ENCODE results near the gene PKHD1. TPM values are rescaled to one million over a fixed set of nuclear protein-coding genes. Genes with fewer than 3 reads are reported as not detected.
"Not testable (repeated sequence)": the region's sequence is repeated elsewhere in the genome, so short reads cannot be mapped to it uniquely, and the experiment has no call there.

PKHD1 gene
- total RNA-seq, 4 donors from 2014 or later = 0.53 to 0.83 (median 0.60) TPM

DNA sequence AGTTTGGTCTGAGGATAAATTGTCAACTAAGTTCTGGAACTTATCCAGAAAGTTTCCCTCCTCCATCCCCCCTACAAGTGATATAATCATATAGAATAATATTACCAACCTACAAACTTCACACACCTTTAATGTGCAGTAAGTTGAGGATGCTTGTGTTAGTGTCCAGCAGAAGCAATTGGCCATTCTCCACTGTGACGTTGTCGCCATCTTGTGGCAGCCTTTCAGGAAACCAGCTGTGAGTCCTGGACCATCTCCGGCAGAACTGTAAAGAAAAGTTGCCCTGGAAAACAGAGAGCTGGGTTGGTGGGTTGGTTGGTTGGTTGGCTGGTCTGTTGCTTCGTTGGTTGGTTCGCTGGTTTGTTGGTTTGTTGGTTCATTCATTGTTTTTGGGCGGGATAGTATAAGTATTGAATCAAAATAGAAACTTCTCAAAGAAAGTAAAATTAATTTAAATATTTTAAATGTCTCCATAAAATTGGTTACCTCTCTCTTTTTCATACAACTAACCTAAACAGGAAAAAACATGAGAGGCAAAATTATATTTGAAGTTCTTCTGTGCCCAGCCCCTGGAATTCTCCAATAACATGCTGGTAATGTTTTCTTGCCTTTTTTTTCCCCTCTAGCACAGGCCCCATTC, 127.5 kb downstream of the PKHD1 start:
- Histone ChIP-seq H3K9me3 (no peaks in the 10 kb centered on the region), H3K4me3 (no peak overlapping the region), H3K36me3 (no peaks in the 10 kb centered on the region), H3K27ac (no peak overlapping the region), H3K27me3 (no peaks in the 10 kb centered on the region), H3K4me1 (no peaks in the 10 kb centered on the region)
- peak; percentile 28 to 84 (median 78) for DNase-seq
- no peak for TF ChIP-seq POLR2A (IDR thresholded peaks at IDR 0.05)
- TF ChIP-seq, protein P1, sequence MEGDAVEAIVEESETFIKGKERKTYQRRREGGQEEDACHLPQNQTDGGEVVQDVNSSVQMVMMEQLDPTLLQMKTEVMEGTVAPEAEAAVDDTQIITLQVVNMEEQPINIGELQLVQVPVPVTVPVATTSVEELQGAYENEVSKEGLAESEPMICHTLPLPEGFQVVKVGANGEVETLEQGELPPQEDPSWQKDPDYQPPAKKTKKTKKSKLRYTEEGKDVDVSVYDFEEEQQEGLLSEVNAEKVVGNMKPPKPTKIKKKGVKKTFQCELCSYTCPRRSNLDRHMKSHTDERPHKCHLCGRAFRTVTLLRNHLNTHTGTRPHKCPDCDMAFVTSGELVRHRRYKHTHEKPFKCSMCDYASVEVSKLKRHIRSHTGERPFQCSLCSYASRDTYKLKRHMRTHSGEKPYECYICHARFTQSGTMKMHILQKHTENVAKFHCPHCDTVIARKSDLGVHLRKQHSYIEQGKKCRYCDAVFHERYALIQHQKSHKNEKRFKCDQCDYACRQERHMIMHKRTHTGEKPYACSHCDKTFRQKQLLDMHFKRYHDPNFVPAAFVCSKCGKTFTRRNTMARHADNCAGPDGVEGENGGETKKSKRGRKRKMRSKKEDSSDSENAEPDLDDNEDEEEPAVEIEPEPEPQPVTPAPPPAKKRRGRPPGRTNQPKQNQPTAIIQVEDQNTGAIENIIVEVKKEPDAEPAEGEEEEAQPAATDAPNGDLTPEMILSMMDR (IDR thresholded peaks at IDR 0.05) = peak in 4 of 6 experiments; percentile 54 to 80 (median 78)

DNA sequence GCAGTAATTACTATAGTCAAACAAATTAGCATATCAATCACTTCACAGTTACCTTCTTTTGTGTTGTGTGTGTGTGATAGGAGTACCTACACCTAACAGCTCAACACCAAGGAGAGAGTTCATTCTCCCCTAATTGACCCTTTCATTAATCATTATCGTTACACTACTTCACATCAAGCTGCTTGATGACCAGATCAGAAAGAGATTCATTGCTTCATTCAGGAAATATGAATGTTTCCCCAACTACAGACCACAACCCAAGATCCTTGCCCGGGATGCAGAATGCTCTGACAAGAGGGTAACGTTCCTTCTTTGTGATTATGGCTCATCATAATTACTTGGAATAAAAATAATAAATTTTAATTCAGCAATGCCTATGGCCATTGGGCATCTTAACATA, 132.7 kb downstream of the PKHD1 start:
- Histone ChIP-seq H3K27me3 (no peaks in the 10 kb centered on the region), H3K4me3 (no peak overlapping the region)
- TF ChIP-seq, protein P1 (IDR thresholded peaks at IDR 0.05) = no peak
- no peak for TF ChIP-seq POLR2A (IDR thresholded peaks at IDR 0.05)

DNA sequence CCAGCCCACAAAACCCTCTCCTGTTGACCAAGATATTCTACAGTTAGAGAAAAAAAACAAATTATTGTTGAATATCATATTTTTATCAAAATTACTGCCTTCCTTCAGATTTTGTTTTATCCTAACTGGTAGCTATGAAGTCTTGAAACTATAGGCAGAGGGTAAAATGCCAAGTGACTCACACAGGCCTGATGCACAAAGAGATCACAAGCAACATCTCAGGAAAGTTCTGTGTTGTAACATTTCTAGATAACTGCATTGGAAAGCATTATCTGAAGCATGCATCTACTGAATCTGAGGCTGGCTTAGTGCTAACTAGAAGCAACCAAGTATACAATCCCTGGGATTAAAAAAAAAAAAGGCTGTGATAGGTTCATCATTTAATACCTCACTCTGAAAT, 134.2 kb downstream of the PKHD1 start:
- Histone ChIP-seq H3K27ac (no peak overlapping the region), H3K36me3 (no peaks in the 10 kb centered on the region), H3K27me3 (no peaks in the 10 kb centered on the region), H3K4me1 (no peaks in the 10 kb centered on the region), H3K4me3 (no peak overlapping the region), H3K9me3 (no peaks in the 10 kb centered on the region)
- TF ChIP-seq, protein P1 (IDR thresholded peaks at IDR 0.05) = no peak
- no peak for DNase-seq

More for the DNA sequence above, 132.7 kb downstream of the PKHD1 start:
- Histone ChIP-seq H3K27ac (no peak overlapping the region), H3K36me3 (no peaks in the 10 kb centered on the region), H3K4me1 (no peaks in the 10 kb centered on the region), H3K9me3 (no peaks in the 10 kb centered on the region)
- DNase-seq = no peak

DNA sequence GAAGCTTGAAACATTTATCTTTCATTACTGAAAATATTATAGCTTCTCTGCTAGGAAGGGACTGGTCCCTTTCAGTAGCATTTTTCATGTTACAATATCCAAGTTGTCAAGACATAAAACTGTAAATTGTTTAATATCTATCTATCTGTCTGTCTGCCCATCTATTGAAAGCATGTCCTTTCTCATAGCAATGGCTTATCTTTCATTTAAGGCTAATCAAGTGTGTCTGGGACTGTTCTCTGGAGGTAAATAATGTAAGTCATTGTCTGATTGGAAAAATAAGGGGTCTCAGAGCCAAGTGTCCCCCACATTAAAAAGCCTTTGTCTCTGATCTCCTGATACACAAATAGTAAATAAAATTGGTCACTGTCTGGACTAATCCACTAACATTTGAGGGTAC, 135.5 kb downstream of the PKHD1 start:
- Histone ChIP-seq H3K4me3 (no peak overlapping the region), H3K4me1 (no peaks in the 10 kb centered on the region), H3K27me3 (no peaks in the 10 kb centered on the region), H3K36me3 (no peaks in the 10 kb centered on the region), H3K9me3 (no peaks in the 10 kb centered on the region), H3K27ac (no peak overlapping the region)
- DNase-seq = no peak
- no peak for TF ChIP-seq POLR2A (IDR thresholded peaks at IDR 0.05)
- TF ChIP-seq, protein P1 (IDR thresholded peaks at IDR 0.05) = no peak

- H3K4me3 ChIP-seq = no peak overlapping the region
- H3K4me1 ChIP-seq = no peaks in the 10 kb centered on the region
- TF ChIP-seq, protein P1 (IDR thresholded peaks at IDR 0.05) = no peak
- no peak for TF ChIP-seq POLR2A (IDR thresholded peaks at IDR 0.05)
- no peaks in the 10 kb centered on the region for H3K36me3 ChIP-seq
- H3K27ac ChIP-seq = no peak overlapping the region
- H3K9me3 ChIP-seq = no peaks in the 10 kb centered on the region
- H3K27me3 ChIP-seq = no peaks in the 10 kb centered on the region
- no peak for DNase-seq
These were observed 137.9 kb downstream of the PKHD1 start for GRCh38 chr6:51949526-51949925.

- not testable (repeated sequence) for H3K9me3 ChIP-seq, DNase-seq
These were observed 147.7 kb downstream of the PKHD1 start for GRCh38 chr6:51939695-51940094.

More at GRCh38 chr6:51939695-51940094, 147.7 kb downstream of the PKHD1 start:
- not testable (repeated sequence) for H3K4me1 ChIP-seq, H3K27ac ChIP-seq, H3K36me3 ChIP-seq, H3K4me3 ChIP-seq, H3K27me3 ChIP-seq
